ENCODE results near the gene SUPV3L1. TPM values are rescaled to one million over a fixed set of nuclear protein-coding genes. Genes with fewer than 3 reads are reported as not detected.
"Not testable (repeated sequence)": the region's sequence is repeated elsewhere in the genome, so short reads cannot be mapped to it uniquely, and the experiment has no call there.

SUPV3L1 gene
- total RNA-seq, 1 donor from 2014 or later: 45.0 TPM

DNA sequence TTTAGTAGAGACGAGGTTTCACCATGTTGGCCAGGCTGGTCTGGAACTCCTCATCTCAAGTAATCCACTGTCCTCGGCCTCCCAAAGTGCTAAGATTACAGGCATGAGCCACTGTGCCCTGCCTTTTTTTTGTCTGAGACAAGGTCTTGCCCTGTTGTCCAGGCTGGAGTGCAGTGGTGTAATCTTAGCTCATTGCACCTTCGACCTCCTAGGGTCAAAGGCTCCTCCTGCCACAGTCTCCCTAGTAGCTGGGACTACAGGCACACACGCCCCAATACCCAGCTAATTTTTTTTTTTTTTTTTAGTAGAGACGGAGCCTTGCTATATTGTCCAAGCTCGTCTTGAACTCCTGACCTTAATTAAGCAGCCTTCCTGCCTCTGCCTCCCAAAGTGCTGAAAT, 26.8 kb upstream of the SUPV3L1 start:
- no peaks in the 10 kb centered on the region for H3K4me1 Mint-ChIP-seq (ENCODE audit: low read depth, unreplicated experiment)
- H3K36me3 Mint-ChIP-seq (ENCODE audit: unreplicated experiment): no peaks in the 10 kb centered on the region
- H3K27me3 Mint-ChIP-seq (ENCODE audit: unreplicated experiment): no peaks in the 10 kb centered on the region
- H3K4me3 Mint-ChIP-seq (ENCODE audit: unreplicated experiment): no peak overlapping the region
- H3K27ac Mint-ChIP-seq (ENCODE audit: unreplicated experiment): no peak overlapping the region
- DNase-seq: no peak
- TF ChIP-seq, protein P1, sequence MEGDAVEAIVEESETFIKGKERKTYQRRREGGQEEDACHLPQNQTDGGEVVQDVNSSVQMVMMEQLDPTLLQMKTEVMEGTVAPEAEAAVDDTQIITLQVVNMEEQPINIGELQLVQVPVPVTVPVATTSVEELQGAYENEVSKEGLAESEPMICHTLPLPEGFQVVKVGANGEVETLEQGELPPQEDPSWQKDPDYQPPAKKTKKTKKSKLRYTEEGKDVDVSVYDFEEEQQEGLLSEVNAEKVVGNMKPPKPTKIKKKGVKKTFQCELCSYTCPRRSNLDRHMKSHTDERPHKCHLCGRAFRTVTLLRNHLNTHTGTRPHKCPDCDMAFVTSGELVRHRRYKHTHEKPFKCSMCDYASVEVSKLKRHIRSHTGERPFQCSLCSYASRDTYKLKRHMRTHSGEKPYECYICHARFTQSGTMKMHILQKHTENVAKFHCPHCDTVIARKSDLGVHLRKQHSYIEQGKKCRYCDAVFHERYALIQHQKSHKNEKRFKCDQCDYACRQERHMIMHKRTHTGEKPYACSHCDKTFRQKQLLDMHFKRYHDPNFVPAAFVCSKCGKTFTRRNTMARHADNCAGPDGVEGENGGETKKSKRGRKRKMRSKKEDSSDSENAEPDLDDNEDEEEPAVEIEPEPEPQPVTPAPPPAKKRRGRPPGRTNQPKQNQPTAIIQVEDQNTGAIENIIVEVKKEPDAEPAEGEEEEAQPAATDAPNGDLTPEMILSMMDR (IDR thresholded peaks at IDR 0.05; ENCODE audit: partially characterized antibody, unreplicated experiment): no peak
- no peaks in the 10 kb centered on the region for H3K9me3 Mint-ChIP-seq (ENCODE audit: unreplicated experiment)

DNA sequence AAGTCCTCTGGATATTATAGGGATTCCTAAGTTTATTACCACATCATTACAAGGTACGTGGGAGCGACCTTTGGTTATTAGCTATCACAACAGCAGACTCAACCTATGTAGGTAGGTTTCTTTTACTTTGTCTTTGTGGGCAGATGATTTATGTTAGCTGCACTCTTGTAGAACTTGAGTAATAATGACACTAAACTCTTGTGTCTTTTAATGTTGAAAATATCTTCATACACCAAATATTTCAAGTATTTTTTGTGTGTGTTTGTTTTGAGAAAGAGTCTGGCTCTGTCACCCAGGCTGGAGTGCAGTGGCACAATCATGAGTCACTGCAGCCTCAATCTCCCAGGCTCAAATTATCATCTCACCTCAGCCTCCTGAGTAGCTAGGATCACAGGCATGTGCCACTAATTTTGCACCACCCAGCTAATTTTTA, 19.2 kb upstream of the SUPV3L1 start:
- Mint-ChIP-seq H3K4me1 (ENCODE audit: low read depth, unreplicated experiment) (no peaks in the 10 kb centered on the region), H3K27ac (ENCODE audit: unreplicated experiment) (no peak overlapping the region), H3K4me3 (ENCODE audit: unreplicated experiment) (no peak overlapping the region), H3K27me3 (ENCODE audit: unreplicated experiment) (no peaks in the 10 kb centered on the region), H3K9me3 (ENCODE audit: unreplicated experiment) (no peaks in the 10 kb centered on the region), H3K36me3 (ENCODE audit: unreplicated experiment) (no peaks in the 10 kb centered on the region)
- no peak for DNase-seq
- TF ChIP-seq, protein P1 (IDR thresholded peaks at IDR 0.05; ENCODE audit: partially characterized antibody, unreplicated experiment): no peak

DNA sequence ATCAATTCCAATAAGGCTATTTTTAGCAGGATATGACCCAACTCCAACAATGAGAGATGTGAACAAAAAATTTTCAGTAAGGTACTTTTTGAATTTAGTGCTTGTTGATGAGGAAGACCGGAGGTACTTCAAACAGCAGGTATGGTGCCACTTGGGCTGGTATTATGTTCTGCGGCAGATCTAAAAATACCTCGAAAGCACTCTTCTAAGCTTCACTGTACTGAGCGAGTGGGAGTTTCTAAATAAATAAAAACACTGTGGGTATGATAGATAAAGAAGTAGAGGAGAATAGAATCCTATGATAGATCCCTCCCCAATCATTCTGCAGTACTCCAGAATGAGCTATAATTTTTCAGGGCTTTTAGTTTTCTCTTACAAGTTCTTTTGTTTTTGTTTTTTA, 11.5 kb upstream of the SUPV3L1 start:
- Mint-ChIP-seq H3K36me3 (ENCODE audit: unreplicated experiment) (no peaks in the 10 kb centered on the region), H3K27me3 (ENCODE audit: unreplicated experiment) (peaks cover 2% of the 10 kb centered on the region)
- TF ChIP-seq, protein P1 (IDR thresholded peaks at IDR 0.05; ENCODE audit: partially characterized antibody, unreplicated experiment): no peak

DNA sequence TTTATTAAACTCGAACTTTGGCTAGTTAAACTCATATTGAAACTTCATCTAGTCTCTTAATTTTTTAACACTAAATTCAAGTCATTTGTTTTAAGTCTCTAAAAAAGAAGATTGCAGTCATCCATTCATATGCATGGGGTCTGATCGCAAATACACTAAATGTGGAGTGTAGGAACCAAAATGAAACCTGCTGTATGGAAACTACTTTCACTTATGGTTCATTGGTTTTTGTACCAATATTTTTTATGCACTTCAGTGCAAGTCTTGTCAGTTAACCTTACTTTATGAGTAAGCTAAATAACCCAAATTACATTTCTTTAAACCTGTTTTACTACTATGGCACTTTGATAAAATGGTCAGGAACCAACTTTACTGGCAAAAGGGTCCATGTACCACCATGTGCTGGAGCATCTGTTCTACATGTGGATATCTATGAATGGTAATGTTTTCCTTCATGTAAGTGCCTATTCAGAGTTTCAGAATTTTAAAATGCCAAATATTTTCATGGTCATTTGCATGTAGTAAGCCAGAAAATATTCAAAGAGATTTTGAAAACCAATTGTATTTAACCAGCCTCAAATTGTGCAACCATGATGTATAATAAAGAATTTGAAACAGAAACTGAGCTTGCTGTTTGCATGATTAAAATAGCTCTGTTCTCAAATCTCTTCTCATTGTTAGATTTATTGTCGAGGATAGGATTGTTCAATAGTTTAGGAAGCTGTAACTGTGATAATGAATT, 7.6 kb upstream of the SUPV3L1 start:
- no peaks in the 10 kb centered on the region for H3K9me3 Mint-ChIP-seq (ENCODE audit: unreplicated experiment)
- TF ChIP-seq, protein P1 (IDR thresholded peaks at IDR 0.05; ENCODE audit: partially characterized antibody, unreplicated experiment): no peak
- H3K27me3 Mint-ChIP-seq (ENCODE audit: unreplicated experiment): peaks cover 4% of the 10 kb centered on the region
- H3K4me3 Mint-ChIP-seq (ENCODE audit: unreplicated experiment): no peak overlapping the region
- H3K4me1 Mint-ChIP-seq (ENCODE audit: low read depth, unreplicated experiment): peaks cover 2% of the 10 kb centered on the region
- peaks cover 7% of the 10 kb centered on the region for H3K36me3 Mint-ChIP-seq (ENCODE audit: unreplicated experiment)
- H3K27ac Mint-ChIP-seq (ENCODE audit: unreplicated experiment): no peak overlapping the region
- DNase-seq: no peak

More for the DNA sequence above, 11.5 kb upstream of the SUPV3L1 start:
- H3K4me1 Mint-ChIP-seq (ENCODE audit: low read depth, unreplicated experiment): peaks cover 2% of the 10 kb centered on the region
- DNase-seq: no peak
- H3K27ac Mint-ChIP-seq (ENCODE audit: unreplicated experiment): no peak overlapping the region
- no peaks in the 10 kb centered on the region for H3K9me3 Mint-ChIP-seq (ENCODE audit: unreplicated experiment)
- no peak overlapping the region for H3K4me3 Mint-ChIP-seq (ENCODE audit: unreplicated experiment)

DNA sequence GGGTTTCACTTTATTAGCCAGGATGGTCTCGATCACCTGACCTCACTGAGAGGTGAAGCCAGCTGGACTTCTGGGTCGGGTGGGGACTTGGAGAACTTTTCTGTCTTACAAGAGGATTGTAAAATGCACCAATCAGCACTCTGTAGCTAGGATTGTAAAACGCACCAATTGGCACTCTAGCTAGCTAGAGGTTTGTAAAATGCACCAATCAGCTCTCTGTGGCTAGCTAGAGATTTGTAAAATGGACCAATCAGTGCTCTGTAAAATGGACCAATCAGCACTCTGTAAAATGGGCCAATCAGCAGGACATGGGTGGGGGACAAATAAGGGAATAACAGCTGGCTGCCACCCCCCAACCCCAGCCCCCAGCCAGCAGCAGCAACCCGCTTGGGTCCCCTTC, 4.7 kb upstream of the SUPV3L1 start:
- not testable (repeated sequence) for H3K27me3 Mint-ChIP-seq (ENCODE audit: unreplicated experiment); H3K4me1 Mint-ChIP-seq (ENCODE audit: low read depth, unreplicated experiment); H3K4me3 Mint-ChIP-seq (ENCODE audit: unreplicated experiment); H3K36me3 Mint-ChIP-seq (ENCODE audit: unreplicated experiment); DNase-seq; H3K9me3 Mint-ChIP-seq (ENCODE audit: unreplicated experiment); H3K27ac Mint-ChIP-seq (ENCODE audit: unreplicated experiment)
